ENCODE results near the gene POU2F1.

- TF ChIP-seq, protein P1, sequence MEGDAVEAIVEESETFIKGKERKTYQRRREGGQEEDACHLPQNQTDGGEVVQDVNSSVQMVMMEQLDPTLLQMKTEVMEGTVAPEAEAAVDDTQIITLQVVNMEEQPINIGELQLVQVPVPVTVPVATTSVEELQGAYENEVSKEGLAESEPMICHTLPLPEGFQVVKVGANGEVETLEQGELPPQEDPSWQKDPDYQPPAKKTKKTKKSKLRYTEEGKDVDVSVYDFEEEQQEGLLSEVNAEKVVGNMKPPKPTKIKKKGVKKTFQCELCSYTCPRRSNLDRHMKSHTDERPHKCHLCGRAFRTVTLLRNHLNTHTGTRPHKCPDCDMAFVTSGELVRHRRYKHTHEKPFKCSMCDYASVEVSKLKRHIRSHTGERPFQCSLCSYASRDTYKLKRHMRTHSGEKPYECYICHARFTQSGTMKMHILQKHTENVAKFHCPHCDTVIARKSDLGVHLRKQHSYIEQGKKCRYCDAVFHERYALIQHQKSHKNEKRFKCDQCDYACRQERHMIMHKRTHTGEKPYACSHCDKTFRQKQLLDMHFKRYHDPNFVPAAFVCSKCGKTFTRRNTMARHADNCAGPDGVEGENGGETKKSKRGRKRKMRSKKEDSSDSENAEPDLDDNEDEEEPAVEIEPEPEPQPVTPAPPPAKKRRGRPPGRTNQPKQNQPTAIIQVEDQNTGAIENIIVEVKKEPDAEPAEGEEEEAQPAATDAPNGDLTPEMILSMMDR (IDR thresholded peaks at IDR 0.05) = no peak
- no peak for TF ChIP-seq POLR2A (IDR thresholded peaks at IDR 0.05)
Measured at GRCh38 chr1:167440345-167440744, 219.7 kb downstream of the POU2F1 start.

All from thyroid gland (tissue), 4 donors.